IMR-90 (cell line): ENCODE data around the gene EDEM1. TPM values are rescaled to one million over a fixed set of nuclear protein-coding genes. Genes with fewer than 3 reads are reported as not detected.

Experiments
- ATAC-seq: fragments of 200-7000 bp; cut with Tn5 transposase; 2 replicates; pipeline ENCODE4 v1.9.1; 2020; ENCODE audit warnings: low read depth, mild to moderate bottlenecking, moderate library complexity
- BruUV-seq: library from RNA; stranded (reverse); fragments of 400-500 nt; replicated peaks from 2 replicates; lab custom pipeline; 2021; lab: Mats Ljungman, UMichigan
- CTCF ChIA-PET: fragments of 300-600 bp; formaldehyde crosslinking; extraction: SDS; loops from one replicate; lab custom pipeline; 2021; ENCODE audit warnings: antibody characterized with exemption; lab: Yijun Ruan, JAX
- POLR2A ChIA-PET: fragments of 300-600 bp; sonication (Branson Sonifier 250); formaldehyde crosslinking; loops from one replicate; lab custom pipeline; 2022; ENCODE audit warnings: antibody characterized with exemption; ENCODE audit not compliant: unreplicated experiment; lab: Charles Lee
- DNase-seq: peaks from one replicate; pipeline ENCODE4 v3.0.0; 2013
- H2AFZ ChIP-seq: replicated peaks from 2 replicates; pipeline ENCODE3; 2013; ENCODE audit warnings: low read length, mild to moderate bottlenecking; ENCODE audit not compliant: poor library complexity
- H2AK5ac ChIP-seq: 2 replicates; pipeline ENCODE4 v1.6.1; 2013; ENCODE audit warnings: low read depth, low read length, inconsistent platforms
- H2AK9ac ChIP-seq: replicated peaks from 2 replicates; pipeline ENCODE3; 2013; ENCODE audit warnings: mild to moderate bottlenecking, low read depth, low read length, moderate library complexity; ENCODE audit not compliant: poor library complexity
- H2BK120ac ChIP-seq: 2 replicates; pipeline ENCODE4 v1.6.1; 2013; ENCODE audit warnings: low read depth, low read length, inconsistent platforms
- H2BK15ac ChIP-seq: 3 replicates; pipeline ENCODE4 v1.6.1; 2013; ENCODE audit warnings: low read depth, low read length, inconsistent platforms
- H2BK20ac ChIP-seq: 2 replicates; pipeline ENCODE4 v1.6.1; 2013; ENCODE audit warnings: low read depth, mild to moderate bottlenecking, inconsistent platforms, low read length, moderate library complexity
- H2BK5ac ChIP-seq: 2 replicates; pipeline ENCODE4 v1.6.1; 2013; ENCODE audit warnings: mild to moderate bottlenecking, low read depth, low read length, inconsistent platforms; ENCODE audit not compliant: poor library complexity, severe bottlenecking
- H3K14ac ChIP-seq: replicated peaks from 2 replicates; pipeline ENCODE4 v1.6.1; 2013; ENCODE audit warnings: low read depth, low read length, inconsistent platforms
- H3K18ac ChIP-seq: 2 replicates; pipeline ENCODE4 v1.6.1; 2013; ENCODE audit warnings: low read depth, low read length, control low read depth
- H3K23ac ChIP-seq: 2 replicates; pipeline ENCODE4 v1.6.1; 2013; ENCODE audit warnings: low read depth, low read length, inconsistent platforms
- H3K27ac ChIP-seq: 2 replicates; pipeline ENCODE4 v1.5.1; 2013; ENCODE audit warnings: mild to moderate bottlenecking, control low read depth, low read length; ENCODE audit not compliant: insufficient read depth
- H3K27me3 ChIP-seq: 2 replicates; pipeline ENCODE4 v1.6.1; 2013; ENCODE audit warnings: low read length; ENCODE audit not compliant: control insufficient read depth, insufficient read depth
- H3K36me3 ChIP-seq: 2 replicates; pipeline ENCODE4 v1.6.1; 2013; ENCODE audit warnings: low read length, mixed read lengths; ENCODE audit not compliant: control insufficient read depth, insufficient read depth
- H3K4ac ChIP-seq: 2 replicates; pipeline ENCODE4 v1.6.1; 2013; ENCODE audit warnings: low read depth, low read length, inconsistent platforms
- H3K4me1 ChIP-seq: 2 replicates; pipeline ENCODE4 v1.6.1; 2013; ENCODE audit warnings: low read length, mixed read lengths; ENCODE audit not compliant: control insufficient read depth, insufficient read depth
- H3K4me2 ChIP-seq: 2 replicates; pipeline ENCODE4 v1.6.1; 2013; ENCODE audit warnings: low read depth, mild to moderate bottlenecking, control low read depth, low read length, moderate library complexity
- H3K4me3 ChIP-seq: 2 replicates; pipeline ENCODE4 v1.5.1; 2013; ENCODE audit warnings: low read depth, mild to moderate bottlenecking, control low read depth, low read length, moderate library complexity; ENCODE audit not compliant: insufficient read depth
- H3K56ac ChIP-seq: 2 replicates; pipeline ENCODE4 v1.6.1; 2013; ENCODE audit warnings: low read length, inconsistent platforms; ENCODE audit not compliant: insufficient read depth; ENCODE audit errors: extremely low read depth
- H3K79me1 ChIP-seq, 2 experiments: 2 replicates each; pipeline ENCODE4 v1.6.1; 2013; ENCODE audit warnings: low read length in 2 of 2, inconsistent platforms in 1 of 2, low read depth in 1 of 2
- H3K9ac ChIP-seq: 2 replicates; pipeline ENCODE4 v1.6.1; 2013; ENCODE audit warnings: low read depth, low read length, control low read depth
- H3K9me1 ChIP-seq: 2 replicates; pipeline ENCODE4 v1.6.1; 2013; ENCODE audit warnings: low read length, inconsistent platforms; ENCODE audit not compliant: insufficient read depth
- H3K9me3 ChIP-seq: 2 replicates; pipeline ENCODE4 v1.6.1; 2013; ENCODE audit warnings: low read length; ENCODE audit not compliant: control insufficient read depth, insufficient read depth
- H4K20me1 ChIP-seq: 2 replicates; pipeline ENCODE4 v1.6.1; 2013; ENCODE audit warnings: low read length, inconsistent platforms; ENCODE audit not compliant: insufficient read depth
- H4K5ac ChIP-seq: 2 replicates; pipeline ENCODE4 v1.6.1; 2013; ENCODE audit warnings: mild to moderate bottlenecking, low read depth, low read length, control low read depth
- H4K8ac ChIP-seq, 2 experiments: 2 replicates each; pipeline ENCODE4 v1.6.1; 2013; ENCODE audit warnings: low read depth in 2 of 2, low read length in 2 of 2, control low read depth in 1 of 2, inconsistent platforms in 1 of 2
- H4K91ac ChIP-seq: 2 replicates; pipeline ENCODE4 v1.6.1; 2013; ENCODE audit warnings: low read depth, low read length, inconsistent platforms; ENCODE audit not compliant: insufficient read depth
- BHLHE40 ChIP-seq: fragments of 150-350 bp; IDR thresholded peaks from 2 replicates; pipeline ENCODE4 v1.6.1; 2016; ENCODE audit warnings: mild to moderate bottlenecking, low read depth, low read length
- CEBPB ChIP-seq: IDR thresholded peaks from 2 replicates; pipeline ENCODE4 v1.6.1; 2012; ENCODE audit warnings: low read depth, low read length, improper control_type of control experiment
- CHD1 ChIP-seq: IDR thresholded peaks from 2 replicates; pipeline ENCODE4 v1.6.1; 2012; ENCODE audit warnings: low read depth, low read length, improper control_type of control experiment
- CTCF ChIP-seq: conservative IDR thresholded peaks from 2 replicates; pipeline ENCODE4 v1.5.1; 2012; ENCODE audit warnings: mild to moderate bottlenecking, low read depth, low read length, improper control_type of control experiment
- ELK1 ChIP-seq: fragments of 150-350 bp; IDR thresholded peaks from 2 replicates; pipeline ENCODE4 v1.6.1; 2016; ENCODE audit warnings: low read depth, mild to moderate bottlenecking, low read length, moderate library complexity, borderline replicate concordance
- FOS ChIP-seq: fragments of 150-350 bp; IDR thresholded peaks from 2 replicates; pipeline ENCODE4 v1.6.1; 2016; ENCODE audit warnings: low read depth, low read length
- MAFK ChIP-seq: IDR thresholded peaks from 2 replicates; pipeline ENCODE4 v1.6.1; 2012; ENCODE audit warnings: low read depth, low read length, improper control_type of control experiment
- MAZ ChIP-seq: IDR thresholded peaks from 2 replicates; pipeline ENCODE4 v1.6.1; 2012; ENCODE audit warnings: low read depth, mild to moderate bottlenecking, low read length, improper control_type of control experiment, moderate library complexity, borderline replicate concordance
- MXI1 ChIP-seq: IDR thresholded peaks from 2 replicates; pipeline ENCODE4 v1.6.1; 2012; ENCODE audit warnings: low read depth, mild to moderate bottlenecking, low read length, moderate library complexity, borderline replicate concordance
- NFE2L2 ChIP-seq: fragments of 150-350 bp; IDR thresholded peaks from 2 replicates; pipeline ENCODE4 v1.6.1; 2016; ENCODE audit warnings: low read depth, mild to moderate bottlenecking, low read length
- POLR2A ChIP-seq: IDR thresholded peaks from 2 replicates; pipeline ENCODE4 v1.6.1; 2012; ENCODE audit warnings: mild to moderate bottlenecking, low read depth, low read length
- RAD21 ChIP-seq: IDR thresholded peaks from 2 replicates; pipeline ENCODE4 v1.6.1; 2012; ENCODE audit warnings: low read length, improper control_type of control experiment
- RCOR1 ChIP-seq: IDR thresholded peaks from 2 replicates; pipeline ENCODE4 v1.6.1; 2012; ENCODE audit warnings: mild to moderate bottlenecking, low read length, improper control_type of control experiment; ENCODE audit not compliant: insufficient replicate concordance
- RFX5 ChIP-seq: IDR thresholded peaks from 2 replicates; pipeline ENCODE4 v1.8.0; 2012; ENCODE audit warnings: low read depth, mild to moderate bottlenecking, low read length, moderate library complexity
- SMC3 ChIP-seq: fragments of 150-350 bp; IDR thresholded peaks from 2 replicates; pipeline ENCODE4 v1.6.1; 2016; ENCODE audit warnings: low read depth, mild to moderate bottlenecking, antibody characterized with exemption, low read length, moderate library complexity
- USF2 ChIP-seq: fragments of 150-350 bp; IDR thresholded peaks from 2 replicates; pipeline ENCODE4 v1.6.1; 2017; ENCODE audit warnings: mild to moderate bottlenecking, antibody characterized with exemption, low read length, low read depth
- WGBS, 2 experiments: methylation state at CpG; one replicate each; pipeline versions ENCODE4 v1.1.5 to v1.1.7; 2013; ENCODE audit warnings: missing lambda C conversion rate in 2 of 2; ENCODE audit not compliant: insufficient read length in 1 of 2; ENCODE audit errors: extremely low coverage in 2 of 2; 5-methylcytosine and 5-hydroxymethylcytosine counted together
- dilution Hi-C: fragments of 300-500 bp; cut with HindIII; formaldehyde crosslinking; loops from one replicate; pipeline ENCODE4 v1.14.3; 2018; ENCODE audit warnings: low sequenced_read_pairs; ENCODE audit not compliant: unreplicated experiment
- in situ Hi-C: fragments of 300-500 bp; cut with MboI; formaldehyde crosslinking; loops from 3 replicates; pipeline ENCODE4 v1.14.3; 2019; ENCODE audit warnings: low sequenced_read_pairs, inconsistent platforms, mixed read lengths
- intact Hi-C: fragments of 100-400 bp; cut with micrococcal nuclease; formaldehyde crosslinking; loops from 2 replicates; pipeline ENCODE4 v1.10.0; 2022
- polyA plus RNA-seq, 3 experiments: library from polyadenylated mRNA; depleted of rRNA; stranded (reverse); fragments of >200 nt; gene quantifications; 2 replicates each; pipeline ENCODE4 v1.2.3, GENCODE V29; 2012; ENCODE audit warnings: low replicate concordance in 1 of 3
- total RNA-seq: library from RNA; depleted of rRNA; stranded (reverse); fragments of >200 nt; gene quantifications from 2 replicates; pipeline ENCODE4 v1.2.3, GENCODE V29; 2012

The EDEM1 gene
- total and polyA plus RNA-seq, 2 of the 4 experiments (the other 2 are of a cell fraction), result 23.5 to 27.0 TPM

- H2BK120ac ChIP-seq, result no peak overlapping the region
- H2AK9ac ChIP-seq, result no peak overlapping the region
- H3K4ac ChIP-seq, result no peak overlapping the region
- no peak overlapping the region for H3K4me3 ChIP-seq
- no peak overlapping the region for H3K4me2 ChIP-seq
- intact Hi-C loops (no loop called here), in situ Hi-C loops (no loop called here), dilution Hi-C loops (no loop called here)
- DNase-seq, result no peak
- TF ChIP-seq RAD21 (no peak), ELK1 (no peak), CHD1 (no peak), BHLHE40 (no peak), MAZ (no peak), NFE2L2 (no peak), MXI1 (no peak), SMC3 (no peak), CEBPB (no peak), USF2 (no peak), MAFK (no peak), RCOR1 (no peak), CTCF (no peak), POLR2A (no peak), FOS (no peak), RFX5 (no peak)
- H4K5ac ChIP-seq, result no peak overlapping the region
- no peak overlapping the region for H4K8ac ChIP-seq
- no peak overlapping the region for H2BK20ac ChIP-seq
- H3K4me1 ChIP-seq, result no peaks in the 10 kb centered on the region; the same call in 1 of the 2 replicates
- H2BK15ac ChIP-seq, result no peak overlapping the region
- H3K14ac ChIP-seq, result no peak overlapping the region
- no peak overlapping the region for H3K18ac ChIP-seq
- peaks cover 10% of the 10 kb centered on the region for H3K36me3 ChIP-seq
- no peak overlapping the region for H2BK5ac ChIP-seq
- H3K27ac ChIP-seq, result no peak overlapping the region
- H2AK5ac ChIP-seq, result no peak overlapping the region
- H3K9me3 ChIP-seq, result no peaks in the 10 kb centered on the region
- peaks cover 3% of the 10 kb centered on the region; the same call in 1 of the 2 replicates for H3K9me1 ChIP-seq
- no TSS peak for BruUV-seq
- ChIA-PET POLR2A (no interaction called here), CTCF (interaction anchor here (0.7 kb wide), 1 partner anchor 21 kb away, joined by 3 read pairs; no protein-coding TSS in a partner anchor)
- H4K91ac ChIP-seq, result no peak overlapping the region
- no peak overlapping the region for H3K56ac ChIP-seq
- no peaks in the 10 kb centered on the region for H4K20me1 ChIP-seq
- no peak for ATAC-seq
- no CpG with 5 or more reads among the region's 2 CpGs for WGBS, 2 experiments
- H2AFZ ChIP-seq, result no peak overlapping the region
- H3K79me1 ChIP-seq, result peaks cover 11 to 15% of the 10 kb centered on the region in 2 experiments; a peak in 2 of 4 replicates
- no peak overlapping the region for H3K9ac ChIP-seq
- H3K23ac ChIP-seq, result no peak overlapping the region
- no peaks in the 10 kb centered on the region for H3K27me3 ChIP-seq
These were observed 5.9 kb upstream of the EDEM1 start for GRCh38 chr3:5181469-5182141.
